Measurements from ENCODE around the gene TAMM41.
A peak's percentile ranks its signal among the peaks of the same experiment; 100 is the strongest.
"Not testable (repeated sequence)": the region's sequence is repeated elsewhere in the genome, so short reads cannot be mapped to it uniquely, and the experiment has no call there.

TAMM41 gene

DNA sequence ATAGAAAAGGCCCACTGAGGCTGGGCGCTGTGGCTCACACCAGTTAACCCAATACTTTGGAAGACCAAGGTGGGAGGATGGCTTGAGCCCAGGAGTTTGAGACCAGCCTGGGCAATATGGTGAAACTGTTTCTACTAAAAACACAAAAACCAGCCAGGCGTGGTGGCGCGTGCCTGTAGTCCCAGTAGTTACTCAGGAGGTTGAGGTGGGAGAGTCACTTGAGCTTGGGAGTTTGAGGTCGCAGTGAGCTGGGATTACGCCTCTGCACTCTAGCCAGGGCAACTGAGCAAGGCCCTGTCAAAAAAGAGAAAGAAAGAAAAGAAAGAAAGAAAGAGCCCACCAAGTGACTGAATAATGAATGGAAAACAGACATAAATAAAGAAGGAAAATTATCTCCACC lies 32.0 kb downstream of the TAMM41 start:
- DNase-seq: no peak

DNA sequence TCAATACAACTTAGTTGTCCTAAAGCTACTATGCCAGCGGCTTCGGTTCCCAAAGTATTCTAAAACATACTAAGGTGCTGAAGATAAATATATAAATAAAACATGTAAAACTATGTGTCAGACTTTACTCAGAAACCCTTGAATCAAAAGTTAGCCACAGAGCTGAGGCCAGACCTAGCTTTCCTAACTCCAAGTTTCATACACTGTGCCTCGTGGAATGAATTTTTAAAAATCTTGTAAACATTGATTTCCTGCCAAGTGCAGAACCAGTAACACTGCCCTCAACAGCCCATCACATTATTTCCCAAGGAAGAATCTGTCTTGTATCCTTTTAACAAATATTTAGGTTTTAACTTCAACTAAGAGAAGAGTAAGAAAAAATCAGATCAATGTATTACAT lies 36.4 kb downstream of the TAMM41 start:
- no peak for DNase-seq

DNA sequence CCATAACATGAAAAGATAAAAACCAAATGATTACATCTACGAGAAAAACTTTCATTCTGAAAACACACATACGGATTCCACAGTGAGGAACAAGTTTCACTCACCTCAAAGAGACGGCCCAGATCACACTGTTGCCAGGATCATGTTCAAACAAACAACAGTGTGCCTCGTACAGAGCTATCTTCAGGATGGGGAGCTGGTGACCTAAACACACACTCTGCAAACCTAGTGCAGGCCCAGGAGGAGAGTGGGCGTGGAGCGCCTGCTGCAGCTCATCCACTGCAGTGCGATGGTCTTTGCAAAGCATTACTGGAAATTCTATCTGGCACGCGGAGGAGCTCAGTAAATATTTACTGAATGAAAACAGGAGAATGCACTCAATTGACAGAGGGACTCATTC lies 38.5 kb downstream of the TAMM41 start:
- DNase-seq: no peak

DNA sequence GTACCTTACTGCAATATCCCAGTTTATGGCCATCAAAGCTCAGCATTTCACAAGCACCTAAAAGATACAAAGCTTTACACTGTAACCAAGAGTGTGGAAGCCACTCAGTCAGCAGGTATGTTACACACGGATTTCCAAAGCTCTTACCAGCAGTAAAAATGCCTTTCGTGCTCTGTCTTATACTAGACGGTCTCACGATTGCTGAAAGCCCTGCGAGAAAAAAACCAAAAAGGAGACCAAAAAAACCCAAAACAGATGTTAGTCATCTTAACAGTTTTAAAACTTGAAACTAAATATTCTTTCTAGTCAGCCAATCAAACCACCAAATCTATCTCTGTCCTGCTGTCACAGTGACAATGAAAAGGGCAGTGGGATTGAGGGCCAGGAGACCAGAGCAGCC lies 39.0 kb downstream of the TAMM41 start:
- DNase-seq: no peak

DNA sequence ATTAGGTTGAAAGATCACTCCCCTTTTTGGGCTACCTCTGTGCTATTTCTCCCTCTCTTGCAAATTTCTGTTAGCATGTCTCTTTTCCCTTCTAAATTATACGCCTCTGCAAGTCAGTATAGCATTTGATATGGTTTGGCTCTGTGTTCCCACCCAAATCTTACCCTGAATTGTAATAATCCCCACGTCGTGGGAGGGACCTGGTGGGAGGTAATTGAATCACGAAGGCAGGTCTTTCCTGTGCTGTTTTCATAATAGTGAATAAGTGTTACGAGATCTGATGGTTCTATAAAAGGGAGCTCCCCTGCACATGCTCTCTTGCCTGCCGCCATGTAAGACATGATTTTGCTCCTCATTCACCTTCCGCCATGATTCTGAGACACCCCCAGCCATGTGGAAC lies 41.0 kb downstream of the TAMM41 start:
- DNase-seq: no peak

DNA sequence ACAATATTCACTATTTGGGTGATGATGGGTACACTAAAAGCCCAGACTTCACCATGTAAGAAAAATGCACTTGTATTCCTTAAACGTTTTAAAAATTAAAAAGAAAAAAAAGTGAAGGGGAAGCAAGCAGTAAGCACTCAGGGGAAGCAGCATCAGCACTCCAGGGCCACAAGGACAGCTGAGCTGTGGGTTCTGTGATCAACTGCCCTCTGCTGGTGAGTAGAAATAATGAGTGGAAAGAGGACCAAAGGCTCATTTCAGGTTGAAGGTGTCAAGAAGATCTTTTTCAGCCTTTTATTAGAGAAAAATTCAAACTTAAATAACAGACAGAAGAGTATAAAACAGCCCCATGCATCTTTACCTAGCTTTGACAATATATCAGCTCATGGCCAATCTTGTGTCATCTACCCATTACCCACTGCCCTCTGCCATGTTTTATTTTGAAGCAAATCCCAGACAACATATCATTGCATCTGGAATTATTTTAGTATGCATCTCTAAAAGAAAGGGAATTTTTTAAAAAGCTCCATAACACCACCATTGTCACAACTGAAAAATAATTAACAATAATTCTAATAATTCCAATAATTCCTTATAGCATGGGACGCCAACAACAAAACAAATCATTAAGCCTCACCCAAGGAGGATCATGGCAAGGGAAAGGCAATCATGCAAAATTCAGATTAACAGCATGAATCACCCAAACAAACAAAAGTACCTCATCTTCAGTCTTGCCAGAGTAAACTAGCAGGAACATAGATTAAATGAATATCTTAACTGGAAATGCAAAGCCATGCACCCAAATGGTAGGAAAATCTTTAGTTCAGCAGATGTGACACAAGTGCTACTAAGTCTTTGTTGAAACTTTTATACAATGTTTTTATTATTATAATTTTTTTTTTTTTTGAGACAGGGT lies 42.5 kb downstream of the TAMM41 start:
- peak; percentile 18 for DNase-seq

DNA sequence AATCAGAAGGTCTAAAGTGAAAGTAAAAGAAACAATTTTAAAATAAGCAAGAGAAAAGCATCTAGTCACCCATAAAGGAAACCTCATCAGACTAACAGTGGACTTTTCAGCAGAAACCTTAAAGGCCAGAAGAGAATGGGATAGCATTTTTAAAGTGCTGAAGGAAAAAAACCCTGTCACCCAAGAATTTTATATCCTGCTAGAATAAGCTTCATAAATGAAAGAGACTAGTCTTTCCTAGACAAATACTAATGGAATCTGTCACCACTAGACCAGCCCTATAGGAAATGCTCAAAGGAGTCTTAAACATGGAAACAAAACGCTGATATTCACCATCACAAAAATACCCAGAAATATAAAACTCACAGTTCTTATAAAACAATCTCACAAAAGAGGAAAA lies 46.9 kb downstream of the TAMM41 start:
- no peak for DNase-seq

DNA sequence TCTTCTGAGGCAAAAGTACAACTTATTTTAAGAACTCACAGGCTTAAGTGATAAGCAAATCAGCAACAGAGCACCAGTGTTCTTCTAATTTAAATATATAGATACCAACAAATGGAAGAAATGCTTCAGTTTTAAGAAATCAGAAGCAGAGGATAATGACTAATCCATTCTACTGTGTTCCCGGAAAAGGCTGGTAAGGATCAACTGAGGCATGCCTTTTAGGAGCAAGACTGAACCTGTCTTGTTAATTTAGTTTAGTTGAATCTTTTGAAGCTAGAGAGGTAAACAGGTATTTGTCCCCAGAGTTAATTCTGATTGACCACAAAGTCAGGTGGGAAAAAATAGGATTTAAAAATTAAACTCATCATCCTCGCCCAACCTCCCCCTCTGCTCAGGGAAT lies 51.8 kb downstream of the TAMM41 start:
- DNase-seq: no peak

DNA sequence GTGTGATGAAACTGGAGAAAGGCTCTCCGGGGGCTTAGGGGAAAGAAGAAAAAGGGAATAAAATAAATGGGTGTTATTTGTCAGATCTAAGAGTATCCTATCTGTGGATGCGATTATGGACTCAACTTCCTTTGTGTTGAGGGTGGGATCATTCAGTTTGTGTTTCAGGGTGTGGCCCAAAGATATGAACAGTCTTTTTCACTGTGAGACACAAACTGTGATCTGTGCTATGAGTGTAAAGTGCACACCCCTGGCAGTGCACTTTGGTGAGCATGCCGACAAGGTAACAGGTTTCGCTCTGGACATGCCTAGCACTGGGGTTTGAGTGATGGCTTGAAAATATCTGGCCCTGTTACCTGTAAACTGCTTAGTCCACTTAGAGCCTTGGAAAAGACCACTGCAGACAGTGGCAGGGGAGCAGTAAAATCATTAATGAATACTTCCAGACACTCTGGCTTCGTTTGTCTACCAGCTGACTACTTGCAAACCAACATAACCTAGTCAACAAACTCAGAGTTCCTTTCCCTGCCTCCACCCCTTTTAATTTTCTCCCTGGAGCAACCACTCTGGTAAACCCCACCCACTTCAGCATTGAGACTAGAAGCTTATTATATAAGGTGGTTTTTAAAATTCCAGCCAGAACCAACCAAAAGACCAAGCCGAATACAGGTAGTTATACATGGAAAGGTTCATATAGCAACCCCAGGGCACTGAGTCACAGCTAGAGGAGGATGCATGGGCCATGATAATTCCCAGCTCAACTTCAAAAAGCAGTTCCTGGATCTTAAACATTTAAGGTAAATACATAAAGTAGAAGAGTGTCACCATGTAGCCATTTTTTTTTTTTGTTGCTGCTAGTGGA lies 55.1 kb downstream of the TAMM41 start:
- no peak for DNase-seq

DNA sequence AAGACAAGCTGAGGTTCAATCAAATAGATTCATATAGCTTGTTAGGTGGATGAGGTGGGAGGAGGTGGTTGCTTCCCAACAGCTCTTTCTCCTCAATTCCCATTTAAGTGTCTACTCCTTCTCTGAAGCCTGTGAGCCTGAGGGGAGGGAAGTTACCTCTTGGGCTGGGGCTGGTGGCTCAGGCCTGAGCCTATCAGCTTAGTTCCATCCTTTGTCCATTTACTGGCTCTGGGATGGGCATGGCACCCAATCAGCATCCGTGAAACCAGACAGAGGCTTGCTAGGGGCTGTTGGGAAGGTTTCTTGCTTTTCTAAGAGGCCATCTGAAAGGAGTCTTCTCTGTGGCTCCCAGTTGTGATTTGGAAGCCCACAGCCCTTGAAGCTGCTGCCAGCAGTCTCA lies 57.3 kb downstream of the TAMM41 start:
- DNase-seq: no peak

DNA sequence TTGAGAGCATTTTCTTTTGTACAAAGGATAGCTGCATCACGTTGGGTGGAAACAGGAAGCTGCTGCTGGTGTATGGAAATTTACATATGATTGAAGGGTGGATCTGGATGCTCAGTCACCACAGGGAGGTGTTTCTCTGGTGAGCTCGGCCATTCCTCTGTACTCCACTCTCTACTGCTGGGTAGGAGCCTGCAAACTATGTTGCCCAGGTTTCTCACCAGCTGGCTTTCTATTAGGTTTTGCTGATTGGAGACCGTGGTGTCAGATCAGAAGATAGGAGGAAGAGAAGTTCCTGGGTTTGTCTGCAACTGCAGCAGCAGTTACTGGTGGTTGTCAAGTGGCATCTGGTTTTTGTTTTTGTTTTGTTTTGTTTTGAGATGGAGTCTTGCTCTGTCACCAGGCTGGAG lies 61.7 kb downstream of the TAMM41 start:
- DNase-seq: no peak

DNA sequence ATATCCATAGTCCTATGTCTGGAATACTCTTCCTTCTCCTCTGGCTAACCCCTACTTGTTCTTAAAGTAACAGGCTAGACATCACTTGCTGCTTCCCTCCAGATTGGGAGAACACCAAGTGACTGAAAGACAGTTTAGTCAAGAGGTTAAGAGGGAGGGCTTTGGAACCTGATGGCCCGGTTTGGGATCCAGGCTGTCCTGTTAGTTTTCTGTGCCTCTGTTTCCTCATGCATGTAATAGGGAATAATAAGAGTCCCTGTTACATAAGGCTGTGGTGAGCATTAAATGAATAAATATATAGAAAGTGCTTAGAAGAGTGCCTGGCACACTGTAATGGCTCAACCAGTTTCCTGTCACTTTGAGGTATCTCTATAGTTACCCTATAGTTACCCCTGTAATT lies 66.3 kb downstream of the TAMM41 start:
- no peak for DNase-seq

DNA sequence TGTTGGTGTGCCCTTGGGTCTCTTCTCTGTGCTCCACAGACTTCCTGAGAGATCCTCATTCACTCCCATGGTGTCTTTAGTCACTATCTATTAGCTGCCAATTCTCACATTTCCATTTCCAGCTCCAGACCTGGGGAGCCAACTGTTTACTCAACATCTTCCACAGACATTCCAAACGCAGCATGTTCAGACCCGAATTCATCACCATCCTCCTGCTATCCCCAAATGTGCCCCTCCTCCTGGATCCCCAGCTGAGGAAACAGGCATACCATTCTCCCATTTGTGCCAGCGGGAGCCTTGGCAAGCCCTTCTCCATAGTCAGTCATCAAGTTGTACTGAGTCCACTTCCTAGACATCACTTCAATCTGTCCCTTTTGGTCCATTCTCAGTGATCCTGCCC lies 67.1 kb downstream of the TAMM41 start:
- no peak for DNase-seq

DNA sequence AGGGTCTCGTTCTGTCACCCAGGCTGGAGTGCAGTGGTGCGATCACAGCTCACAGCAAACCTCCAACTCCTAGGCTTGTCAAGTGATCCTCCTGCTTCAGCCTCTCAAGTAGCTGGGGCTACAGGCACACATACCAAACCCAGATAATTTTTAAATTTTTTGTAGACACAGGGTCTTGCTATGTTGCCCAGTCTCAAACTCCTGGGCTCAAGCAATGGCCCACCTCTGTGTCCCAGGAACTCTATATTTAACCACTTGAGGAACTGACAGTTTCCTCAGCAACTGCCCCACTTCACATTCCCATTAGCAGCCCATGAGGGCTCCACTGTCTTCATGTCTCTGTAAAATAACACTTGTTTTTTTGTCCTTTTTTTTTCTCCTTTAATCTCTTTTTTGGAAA lies 68.4 kb downstream of the TAMM41 start:
- DNase-seq: no peak

DNA sequence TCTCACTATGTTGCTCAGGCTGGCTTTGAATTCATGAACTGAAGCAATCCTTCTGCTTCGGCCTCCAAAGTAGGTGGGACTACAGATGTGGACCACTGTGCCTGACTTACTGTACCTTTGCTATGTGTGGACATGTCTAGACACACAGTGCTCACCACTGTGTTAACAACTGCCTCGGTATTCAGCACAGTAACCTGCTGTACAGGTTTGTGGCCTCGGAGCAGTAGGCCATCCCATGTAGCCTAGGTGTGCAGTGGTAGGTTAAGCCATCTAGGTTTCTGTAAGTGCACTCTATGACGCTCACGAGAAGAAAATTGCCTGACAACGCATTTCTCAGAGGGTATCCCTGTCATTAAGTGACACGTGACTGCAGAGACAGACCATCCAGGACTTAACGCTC lies 70.3 kb downstream of the TAMM41 start:
- no peak for DNase-seq

DNA sequence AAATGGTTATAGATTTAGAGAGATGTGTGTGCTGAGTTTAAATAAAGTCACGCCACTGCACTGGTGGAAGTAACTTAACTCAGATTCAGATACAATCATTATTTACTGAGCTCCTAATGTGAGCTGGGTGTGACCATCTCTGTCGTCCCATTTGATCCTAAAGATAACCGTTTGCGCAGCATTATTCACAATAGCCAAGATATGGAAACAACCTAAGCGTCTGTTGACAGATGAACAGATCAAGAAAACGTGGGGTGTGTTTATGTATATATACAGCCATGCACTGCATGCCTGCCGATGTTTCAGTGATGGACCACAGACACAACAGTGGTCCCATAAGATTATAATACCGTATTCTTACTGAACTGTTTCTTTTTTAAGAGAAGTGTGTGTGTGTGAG lies 71.2 kb downstream of the TAMM41 start:
- no peak for DNase-seq

DNA sequence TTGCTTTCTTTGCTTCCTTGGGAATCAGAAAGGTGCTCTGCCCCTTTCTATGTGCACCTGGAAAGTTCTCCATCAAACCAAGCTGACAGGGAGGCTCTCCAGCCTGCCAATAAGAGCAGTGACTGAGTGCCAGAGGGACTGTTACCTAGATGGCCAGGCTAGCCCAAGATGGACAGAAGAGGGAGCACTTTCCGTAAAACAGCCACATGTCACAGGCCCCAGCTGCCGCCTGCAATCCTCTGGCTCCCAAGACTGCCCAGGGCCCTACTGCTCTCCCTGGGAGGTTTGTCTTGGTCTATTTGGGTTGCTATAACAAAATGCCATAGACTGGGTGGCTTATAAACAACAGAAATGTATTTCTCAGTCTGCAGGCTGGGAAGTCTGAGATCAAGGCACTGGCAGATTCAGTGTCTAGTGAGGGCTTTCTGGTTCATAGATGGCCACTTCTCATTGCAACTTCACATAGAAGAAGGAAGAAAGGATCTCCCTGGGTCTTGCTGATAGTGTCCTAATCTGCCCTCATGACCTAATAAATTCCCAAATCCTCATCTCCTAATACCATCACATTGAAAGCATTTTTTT lies 72.3 kb downstream of the TAMM41 start:
- no peak for DNase-seq

DNA sequence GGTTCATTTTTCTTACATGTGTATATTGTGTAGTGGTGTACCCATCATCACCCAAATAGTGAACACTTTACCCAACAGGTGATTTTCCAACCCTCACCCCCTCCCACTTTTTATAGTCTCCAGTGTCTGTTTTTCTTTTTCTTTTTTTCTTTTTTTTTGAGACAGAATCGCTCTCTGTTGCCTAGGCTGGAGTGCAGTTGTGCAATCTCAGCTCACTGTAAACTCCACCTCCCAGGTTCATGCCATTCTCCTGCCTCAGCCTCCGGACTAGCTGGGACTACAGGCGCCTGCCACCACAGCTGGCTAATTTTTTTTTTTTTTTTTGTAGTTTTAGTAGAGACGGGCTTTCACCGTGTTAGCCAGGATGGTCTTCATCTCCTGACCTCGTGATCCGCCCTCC lies 74.8 kb downstream of the TAMM41 start:
- not testable (repeated sequence) for DNase-seq

DNA sequence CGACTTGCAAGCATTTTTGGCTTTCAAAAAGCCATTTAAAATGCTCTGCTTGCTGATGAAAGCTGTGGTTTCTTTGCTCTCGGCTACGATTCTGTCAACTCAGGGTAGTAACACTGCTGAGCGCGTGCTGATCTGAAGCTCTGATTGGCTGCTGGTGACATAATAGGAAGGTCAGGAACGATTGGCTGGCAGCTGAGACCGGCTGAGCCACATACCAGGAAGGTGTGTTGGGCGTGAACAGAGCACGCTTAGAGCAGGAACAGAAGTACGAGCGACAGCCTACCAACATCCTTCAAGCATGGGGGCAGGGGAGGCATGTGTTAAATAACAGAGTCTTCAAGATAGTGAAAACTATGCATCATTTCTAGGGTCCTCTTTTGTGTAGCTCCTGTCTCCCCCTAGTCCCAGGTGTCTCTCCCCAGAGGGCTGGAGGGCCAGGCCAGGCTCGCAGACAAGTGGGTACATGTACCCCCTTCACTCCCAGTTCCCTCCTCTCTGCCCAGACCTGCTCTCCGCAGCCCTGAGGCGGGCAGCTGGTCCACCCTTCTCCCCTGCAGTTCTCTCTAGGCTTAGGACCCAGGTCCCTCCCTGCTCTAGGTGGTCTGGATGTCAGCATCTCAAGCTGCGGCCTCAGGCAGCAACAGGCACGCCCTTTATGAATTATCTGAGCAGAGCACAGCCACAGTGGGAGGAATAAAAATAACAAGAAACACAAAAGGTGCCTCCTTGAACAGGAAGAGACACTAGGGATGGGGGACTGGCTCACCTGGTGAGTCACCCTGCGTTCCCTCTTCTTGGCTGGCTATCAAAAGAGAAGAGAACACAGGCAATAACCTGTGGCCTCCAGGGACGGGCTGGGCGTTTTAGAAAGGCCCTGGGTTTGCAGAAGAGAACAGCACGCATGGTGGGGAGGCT lies 76.0 kb downstream of the TAMM41 start:
- DNase-seq: peak; percentile 21

DNA sequence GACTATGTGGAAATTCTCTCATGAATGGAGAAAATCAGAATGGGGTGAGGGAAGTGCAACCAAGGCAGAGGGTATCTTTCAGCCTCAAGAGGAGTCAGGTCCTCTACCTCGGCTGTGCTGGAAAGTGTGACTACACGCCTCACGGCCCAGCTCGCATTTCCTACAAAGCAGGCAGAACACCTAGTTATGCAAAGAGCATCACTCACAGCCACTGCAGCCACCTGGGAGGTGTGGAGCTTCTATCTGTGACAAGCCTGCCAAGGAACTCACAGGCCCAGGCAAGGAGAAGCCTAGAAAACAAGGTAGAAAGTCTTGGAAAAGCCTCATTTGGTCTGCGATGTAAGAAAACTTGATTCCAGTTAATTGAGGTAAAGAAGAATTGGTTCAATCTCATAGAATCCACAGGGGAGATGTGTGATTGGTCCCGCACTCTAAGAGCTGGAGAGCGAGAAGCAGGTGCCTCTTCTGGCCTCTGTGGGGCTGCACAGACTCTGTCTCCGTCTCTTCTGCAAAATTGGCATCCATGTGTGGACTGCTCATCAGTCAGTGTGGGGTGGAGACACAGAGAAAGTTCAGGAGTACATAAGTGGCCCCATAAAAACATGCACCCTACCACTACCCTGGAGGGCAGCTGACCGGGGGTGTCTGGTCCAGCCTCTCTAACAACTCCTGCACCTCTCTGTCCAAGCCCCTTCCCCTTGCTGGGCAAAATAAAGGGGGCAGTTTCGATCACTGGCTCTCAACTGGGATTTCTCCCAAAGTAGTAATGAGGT lies 76.8 kb downstream of the TAMM41 start:
- no peak for DNase-seq

DNA sequence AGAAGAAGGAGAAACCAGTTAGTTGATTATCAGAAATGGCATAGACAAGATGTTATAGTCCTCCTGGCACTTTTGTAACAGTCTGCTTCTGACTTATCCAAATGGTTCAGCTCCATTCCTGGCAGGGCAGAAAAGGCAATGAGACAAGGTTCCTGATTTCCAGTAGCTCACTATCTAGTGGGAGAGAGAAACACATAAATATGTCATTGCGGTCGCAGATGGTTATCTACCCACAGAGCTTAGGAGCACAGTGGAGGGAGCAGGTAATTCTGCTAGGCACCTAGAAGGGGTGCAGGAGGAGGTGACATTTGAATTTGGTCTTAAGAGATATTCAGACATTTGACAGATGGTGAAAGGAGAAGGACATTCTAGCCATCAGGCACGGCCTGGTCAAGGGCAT lies 78.1 kb downstream of the TAMM41 start:
- DNase-seq: no peak

DNA sequence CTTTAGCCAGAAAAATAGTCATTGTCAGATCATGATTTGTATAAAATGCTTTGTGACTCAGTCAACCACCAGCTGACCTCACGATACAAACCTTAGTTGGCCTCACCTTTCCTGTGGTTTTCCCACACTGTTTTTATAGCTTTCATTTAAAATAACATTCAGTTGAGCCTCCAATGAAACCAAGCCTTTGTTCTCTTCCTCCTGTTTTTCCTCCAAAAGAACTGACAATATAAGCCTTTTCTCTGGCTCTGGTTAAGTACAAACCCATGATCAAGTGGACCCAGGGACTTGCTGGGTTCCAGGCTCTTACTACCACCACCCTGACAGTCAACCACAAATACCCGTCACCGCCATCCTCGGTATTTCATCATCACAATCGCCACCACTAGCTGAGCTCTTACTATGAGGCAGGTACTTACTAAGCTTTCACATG lies 81.7 kb downstream of the TAMM41 start:
- no peak for DNase-seq

All from GF-D8 (cell line).